AML-193 (cell line): Measurements from ENCODE around the gene CSNK2B.

Experiments used
- DNase-seq, 2 experiments: peaks; one replicate each; lab custom pipeline; 2025; lab: John Stamatoyannopoulos, UW

CSNK2B gene

DNA sequence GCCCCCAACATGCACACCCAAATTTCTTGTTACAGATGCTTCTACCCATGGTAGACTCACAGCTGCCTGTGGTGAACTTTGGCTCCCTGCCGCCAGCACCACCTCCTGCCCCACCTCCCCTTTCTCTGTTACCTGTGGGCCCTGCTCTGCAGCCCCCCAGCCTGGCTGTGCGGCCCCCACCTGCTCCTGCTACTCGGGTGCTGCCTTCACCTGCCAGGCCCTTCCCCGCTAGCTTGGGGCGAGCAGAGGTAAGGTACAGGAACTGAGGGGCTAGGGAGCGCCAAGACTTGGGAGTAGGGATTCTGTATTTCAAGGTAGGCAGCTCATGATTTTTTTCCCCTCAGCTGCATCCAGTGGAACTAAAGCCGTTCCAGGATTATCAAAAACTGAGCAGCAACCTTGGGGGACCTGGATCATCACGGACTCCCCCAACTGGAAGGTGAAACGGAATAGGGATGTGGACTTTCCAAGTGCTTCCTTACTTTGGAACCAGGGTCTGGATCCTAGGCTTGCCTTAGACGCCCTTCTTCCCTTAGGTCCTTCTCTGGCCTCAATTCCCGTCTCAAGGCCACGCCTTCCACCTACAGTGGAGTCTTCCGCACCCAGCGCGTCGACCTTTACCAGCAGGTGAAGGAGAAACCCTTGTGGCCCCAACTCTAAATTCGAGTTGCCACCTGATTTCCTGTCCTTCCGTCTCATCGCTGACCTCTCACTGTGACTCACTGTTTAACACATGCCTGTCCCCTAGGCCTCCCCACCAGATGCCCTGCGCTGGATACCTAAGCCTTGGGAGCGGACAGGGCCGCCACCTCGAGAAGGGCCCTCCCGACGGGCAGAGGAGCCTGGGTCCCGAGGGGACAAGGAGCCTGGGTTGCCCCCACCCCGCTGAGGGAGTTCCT is 28.9 kb upstream of the CSNK2B start:
- no peak for DNase-seq

DNA sequence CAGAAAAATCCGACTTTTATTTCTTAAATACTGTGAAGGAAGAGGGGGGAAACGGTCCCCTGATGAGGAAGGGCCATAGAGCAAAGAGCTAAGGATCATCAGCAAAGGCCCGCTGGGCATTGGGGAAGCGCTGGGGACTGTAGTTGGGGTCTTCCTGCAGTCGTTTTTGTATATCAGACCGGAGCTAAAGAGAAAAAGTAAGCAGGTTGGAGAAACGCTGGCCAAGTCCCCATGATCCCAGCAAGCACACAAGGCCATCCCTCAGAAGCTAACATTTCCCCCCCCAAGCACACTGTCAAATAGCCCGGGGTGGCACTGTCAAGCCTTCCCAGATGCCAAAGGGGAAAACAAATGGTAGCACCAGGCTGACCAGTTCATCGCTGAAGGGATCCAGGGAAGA is 26.8 kb upstream of the CSNK2B start:
- no peak for DNase-seq

DNA sequence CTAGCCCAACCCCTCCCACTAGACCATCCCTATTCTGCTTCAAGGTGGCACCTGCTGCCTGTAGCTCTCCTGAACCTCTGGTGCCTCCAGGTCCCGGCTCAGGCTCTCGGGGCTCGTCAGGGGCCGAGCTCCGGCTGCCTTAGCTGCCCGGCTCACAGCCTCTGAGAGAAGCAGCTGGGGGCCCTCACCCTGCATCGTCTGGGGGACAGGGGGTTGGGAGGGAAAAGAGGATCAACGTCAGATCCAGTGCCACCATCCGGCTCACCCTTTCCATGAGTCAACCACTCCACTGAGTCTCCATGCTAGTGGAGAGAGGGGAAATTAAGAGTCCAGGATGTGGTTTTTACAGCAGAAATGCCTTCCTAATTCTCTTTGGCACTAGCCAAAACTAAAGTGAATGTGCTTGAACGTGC is 26.4 kb upstream of the CSNK2B start:
- no peak for DNase-seq

DNA sequence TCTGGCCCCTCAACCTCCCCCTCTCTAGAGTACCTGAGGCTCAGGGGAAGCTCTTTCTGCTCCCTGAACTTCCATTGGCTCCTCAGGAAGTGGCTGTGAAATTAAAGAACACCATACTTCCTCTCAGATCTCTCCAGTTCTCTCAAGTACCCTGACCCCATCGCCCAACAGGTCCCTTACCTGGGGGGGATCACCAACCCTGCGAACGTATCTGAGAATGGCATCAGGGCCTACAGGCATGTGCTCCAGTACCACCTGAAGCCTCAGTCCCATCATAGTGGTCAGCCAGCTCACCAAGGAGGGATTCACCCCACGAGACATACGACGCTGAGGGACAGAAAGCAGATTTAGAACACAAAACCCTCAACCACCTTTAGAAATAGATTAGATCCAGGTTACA is 25.3 kb upstream of the CSNK2B start:
- no peak for DNase-seq

DNA sequence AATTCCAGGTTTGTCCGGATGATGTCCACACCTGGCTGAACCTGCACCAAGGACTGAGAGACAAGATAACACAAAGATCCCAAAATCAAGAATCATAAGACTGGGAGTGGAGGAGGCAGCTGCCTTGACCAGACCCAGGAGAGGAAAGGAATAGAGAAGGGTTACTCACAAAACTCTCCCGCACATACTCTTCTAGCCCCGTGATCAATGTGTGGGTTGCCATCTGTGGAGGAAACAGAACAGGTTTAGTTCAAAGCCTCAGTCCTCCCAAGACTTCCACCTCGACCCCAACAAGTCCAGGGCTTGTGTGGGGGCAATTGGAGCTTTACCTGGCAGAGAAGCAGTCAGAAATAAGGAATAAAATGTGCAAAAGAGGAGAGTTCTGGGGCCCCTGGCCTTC is 24.5 kb upstream of the CSNK2B start:
- no peak for DNase-seq

DNA sequence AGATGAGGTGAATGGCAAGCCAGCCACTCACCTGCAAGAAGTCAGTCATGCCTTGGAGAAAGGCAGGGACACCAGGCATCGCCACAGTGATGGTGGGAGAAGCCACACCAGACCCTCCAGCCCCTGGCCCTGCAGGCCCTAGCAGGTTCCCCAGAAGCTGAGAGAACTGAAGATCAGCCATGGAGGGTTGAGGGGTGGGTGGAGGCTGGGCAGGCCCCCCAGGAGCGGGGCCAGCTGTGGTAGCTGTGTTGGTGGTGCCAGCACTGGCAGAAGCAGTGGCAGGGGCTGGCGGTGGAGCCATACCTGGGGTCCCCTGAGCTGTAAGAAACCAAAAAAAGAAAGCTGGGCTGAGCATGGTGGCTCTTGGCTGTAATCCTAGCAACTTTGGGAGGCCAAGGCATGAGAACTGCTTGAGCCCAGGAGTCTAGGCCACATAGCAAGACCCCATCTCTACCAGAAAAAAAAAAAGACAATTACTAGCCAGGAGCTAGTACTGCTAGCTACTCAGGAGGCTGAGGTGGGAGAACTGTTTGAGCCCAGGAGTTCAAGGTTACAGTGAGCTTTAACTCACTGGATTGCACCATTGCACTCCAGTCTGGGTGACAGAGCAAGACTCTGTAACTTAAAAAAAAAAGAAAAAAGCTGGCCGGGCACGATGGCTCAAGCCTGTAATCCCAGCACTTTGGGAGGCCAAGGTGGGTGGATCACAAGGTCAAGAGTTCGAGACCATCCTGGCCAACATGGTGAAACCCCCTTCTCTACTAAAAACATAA is 22.9 kb upstream of the CSNK2B start:
- DNase-seq: no peak

DNA sequence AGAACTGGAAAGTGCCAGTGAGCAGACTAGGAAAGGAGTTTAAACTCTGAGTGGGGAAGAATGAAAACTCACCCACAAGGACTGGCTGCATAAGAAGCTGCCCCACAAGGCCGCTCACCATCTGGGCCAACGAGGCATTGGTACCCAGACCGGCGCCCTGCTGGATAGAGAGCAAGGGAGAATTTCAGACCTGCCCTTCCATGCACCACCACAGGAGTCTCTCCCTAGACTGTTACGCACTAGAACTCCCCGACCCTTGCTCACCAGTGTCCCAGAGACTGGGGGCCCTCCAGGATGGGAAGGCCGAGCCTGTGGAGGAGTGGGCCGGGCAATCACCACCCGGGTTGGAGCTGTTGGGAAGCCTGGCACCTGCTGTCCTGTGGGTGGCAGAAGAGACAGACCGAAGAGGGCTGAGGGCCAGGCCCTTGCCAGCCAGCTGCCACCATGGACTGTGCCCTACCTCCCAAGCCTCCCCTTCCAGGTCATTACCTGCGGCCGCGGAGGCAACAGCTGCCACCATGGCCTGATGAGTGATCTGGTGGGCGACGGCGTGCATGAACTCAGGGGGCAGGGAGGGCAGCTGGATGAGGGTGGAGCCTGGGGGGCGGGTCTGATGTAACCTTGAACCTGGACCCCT is 21.9 kb upstream of the CSNK2B start:
- DNase-seq: no peak

DNA sequence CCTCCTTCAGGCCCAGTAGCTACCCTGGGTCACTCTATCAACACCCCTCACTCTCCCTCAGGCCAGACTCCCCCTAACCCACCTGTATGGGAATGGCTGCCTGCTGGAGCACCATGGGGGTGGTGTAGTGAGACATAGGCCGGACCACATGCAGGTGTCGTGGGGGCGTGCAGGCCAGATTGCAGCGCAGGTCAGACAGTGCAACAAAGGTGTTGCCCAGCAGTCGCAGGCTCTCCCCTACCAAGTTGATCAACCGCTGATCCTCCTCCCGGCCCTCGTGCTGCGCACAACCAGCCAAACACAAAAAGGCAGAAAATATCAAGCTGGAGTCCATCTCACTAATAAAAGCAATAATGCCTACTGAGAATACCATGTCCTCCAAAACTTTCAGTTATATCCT is 20.6 kb upstream of the CSNK2B start:
- no peak for DNase-seq

DNA sequence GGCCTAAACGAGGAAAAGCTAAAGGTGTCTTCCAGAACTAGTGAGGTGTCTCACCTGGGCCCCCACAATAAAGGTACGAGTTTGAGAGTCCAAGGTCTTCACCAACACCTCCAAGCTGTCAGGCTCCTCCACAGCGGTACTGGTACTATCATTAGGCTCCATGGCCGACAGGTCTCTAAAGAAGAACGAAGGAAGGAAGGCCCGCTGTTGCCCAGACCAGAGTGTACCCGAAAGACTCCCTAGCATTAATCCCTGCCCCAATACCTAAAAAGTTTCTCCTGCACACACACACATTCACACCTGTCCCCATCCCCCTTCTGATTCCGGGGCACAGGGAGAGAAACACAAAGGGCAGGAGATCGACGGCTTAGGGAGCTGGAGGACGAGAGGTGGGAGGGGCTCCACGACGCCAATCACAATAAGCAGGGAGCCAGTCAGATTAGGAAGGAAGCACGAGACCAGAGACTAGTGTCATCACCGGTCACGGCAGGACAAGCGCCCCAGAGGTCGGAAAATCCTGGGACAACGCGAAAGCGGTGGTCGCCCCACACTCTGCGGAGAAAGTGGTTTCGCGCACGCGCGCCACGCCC is 14.2 kb upstream of the CSNK2B start:
- peak; percentile 73 to 76 for DNase-seq

DNA sequence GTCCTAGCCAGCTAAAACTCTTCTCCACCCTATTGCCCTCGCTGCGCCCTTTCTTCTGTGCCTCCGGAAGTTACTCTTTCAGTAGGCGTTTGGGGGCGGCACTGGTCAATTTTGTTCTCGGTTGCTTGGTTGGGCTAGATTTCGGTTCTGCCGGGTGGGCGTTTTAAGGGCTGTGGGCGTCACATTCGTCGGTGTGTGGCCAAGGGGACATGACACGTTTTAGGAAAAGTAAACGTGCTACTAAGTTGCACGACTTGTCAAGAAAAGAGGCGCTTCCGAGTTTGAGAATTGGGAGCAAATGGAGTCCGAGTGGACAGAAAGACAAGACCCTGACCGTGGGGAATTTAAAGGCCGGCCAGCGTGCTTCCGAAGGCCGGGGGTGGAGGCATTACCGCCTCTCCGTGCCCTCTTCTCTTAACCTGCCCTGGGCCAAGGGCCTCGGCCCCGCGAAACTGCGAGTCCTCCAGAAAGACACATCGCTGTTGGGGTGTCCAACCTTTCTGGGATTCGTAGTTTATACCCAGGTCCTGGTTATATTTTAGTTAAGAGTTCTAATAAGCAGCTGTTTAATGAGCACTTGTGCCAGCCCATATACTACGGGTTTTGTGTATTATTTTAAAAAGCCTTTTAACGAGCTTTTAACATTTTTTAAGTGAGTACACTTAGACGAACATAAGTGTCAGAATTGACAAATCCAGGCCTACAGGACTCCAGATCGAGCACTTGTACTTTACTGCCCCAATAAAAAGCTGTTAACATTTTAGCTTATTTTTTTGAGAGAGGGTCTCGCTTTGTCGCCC is 12.8 kb upstream of the CSNK2B start:
- DNase-seq: peak; percentile 99 to 100

DNA sequence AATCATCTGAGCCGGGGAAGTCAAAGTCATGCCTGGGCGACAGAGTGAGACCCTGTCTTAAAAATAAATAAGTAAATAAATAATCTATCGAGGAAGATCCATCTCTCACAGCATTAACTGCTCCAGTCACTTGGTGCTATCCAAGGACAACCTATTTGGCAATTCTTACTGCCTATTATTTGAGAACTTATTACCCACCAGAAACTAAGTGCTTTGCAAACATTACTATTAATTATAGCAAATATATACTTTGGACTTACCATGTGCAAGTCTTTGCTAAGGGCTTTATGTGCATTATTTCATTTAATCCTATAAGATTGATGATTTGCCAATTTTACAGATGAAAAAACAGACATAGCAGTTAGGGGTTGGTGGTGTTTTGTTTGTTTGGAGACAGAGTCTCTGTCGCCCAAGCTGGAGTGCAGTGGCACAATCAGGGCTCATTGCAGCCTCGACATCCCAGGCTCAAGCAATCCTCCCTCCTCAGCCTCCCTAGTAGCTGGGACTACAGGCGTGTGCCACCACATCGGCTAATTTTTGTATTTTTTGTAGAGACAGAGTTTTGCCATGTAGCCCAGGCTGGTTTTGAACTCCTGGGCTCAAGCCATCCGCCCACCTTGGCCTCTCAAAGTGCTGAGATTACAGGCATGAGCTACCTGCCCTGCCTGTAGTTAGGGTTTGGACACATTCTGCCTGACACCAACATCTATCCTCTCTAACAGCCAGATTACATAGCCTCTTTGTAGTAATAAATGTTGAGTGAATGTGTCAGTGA is 11.1 kb upstream of the CSNK2B start:
- no peak for DNase-seq

DNA sequence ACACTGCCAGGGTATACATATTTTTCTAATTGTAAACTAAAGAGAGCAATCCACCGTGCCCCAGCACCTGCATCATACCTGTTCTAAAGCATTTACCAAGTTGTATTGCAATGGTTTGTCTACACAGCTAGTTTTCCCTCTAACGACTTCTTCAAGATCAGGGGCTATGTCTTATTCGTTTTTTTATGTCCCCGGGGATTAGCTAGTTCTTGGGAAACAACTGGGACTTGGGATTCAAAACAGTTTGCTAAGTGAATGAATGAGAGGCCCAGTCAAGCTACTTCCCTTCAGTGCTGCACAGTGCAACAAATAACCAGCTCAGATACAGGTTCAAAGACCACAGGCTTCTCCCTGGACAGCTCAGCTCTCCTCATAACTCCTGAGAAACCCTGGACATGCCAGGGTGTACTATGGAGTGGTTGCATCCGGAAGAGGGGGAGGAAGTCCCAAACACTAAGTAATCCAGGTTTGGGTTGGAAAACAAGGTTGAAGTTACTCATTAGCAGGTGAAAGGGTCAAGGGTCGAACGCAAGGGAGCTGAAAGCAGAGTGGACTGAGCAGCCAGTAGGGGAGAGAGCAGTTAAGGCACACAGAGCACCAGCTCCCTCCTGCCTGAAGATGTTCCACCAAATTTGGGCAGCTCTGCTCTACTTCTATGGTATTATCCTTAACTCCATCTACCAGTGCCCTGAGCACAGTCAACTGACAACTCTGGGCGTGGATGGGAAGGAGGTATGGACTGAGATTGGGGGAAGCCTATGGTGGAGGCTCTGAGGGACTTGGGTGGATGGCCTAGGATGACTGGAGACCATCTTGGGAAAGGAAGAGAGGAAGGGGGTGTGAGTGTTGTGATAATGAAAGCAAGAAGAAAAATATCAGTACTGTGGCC is 10.3 kb upstream of the CSNK2B start, which contains the start of gene APOM:
APOM (plus strand) TSS at position 546 of the 889 bp plus-strand sequence; CDS start at position 619, 73 bp downstream.
- no peak for DNase-seq

DNA sequence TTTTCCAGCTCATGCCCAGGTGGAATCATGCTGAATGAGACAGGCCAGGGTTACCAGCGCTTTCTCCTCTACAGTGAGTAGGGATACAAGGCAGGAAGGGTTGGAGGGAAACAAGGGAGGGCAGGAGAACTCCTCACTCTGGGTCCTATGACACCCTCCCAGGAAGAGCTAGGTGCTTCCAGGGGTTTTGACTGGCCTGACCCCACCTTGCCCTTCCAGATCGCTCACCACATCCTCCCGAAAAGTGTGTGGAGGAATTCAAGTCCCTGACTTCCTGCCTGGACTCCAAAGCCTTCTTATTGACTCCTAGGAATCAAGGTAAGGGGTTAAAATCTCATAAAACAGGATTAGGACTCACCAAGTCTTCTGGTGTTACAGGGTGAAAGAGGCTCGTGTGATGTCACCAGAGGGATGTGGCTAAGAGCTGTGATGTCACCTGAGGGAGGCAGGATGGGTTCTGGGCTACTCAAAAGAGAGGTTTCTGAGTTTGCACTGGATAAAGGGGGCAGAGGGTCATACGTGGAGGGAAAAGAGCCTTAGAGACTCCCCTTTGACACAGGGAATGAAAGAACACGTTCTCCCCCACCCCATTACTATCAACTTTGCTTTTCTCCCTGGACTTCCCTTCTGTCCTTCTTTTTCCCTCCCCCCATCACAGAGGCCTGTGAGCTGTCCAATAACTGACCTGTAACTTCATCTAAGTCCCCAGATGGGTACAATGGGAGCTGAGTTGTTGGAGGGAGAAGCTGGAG is 8.3 kb upstream of the CSNK2B start:
- no peak for DNase-seq

DNA sequence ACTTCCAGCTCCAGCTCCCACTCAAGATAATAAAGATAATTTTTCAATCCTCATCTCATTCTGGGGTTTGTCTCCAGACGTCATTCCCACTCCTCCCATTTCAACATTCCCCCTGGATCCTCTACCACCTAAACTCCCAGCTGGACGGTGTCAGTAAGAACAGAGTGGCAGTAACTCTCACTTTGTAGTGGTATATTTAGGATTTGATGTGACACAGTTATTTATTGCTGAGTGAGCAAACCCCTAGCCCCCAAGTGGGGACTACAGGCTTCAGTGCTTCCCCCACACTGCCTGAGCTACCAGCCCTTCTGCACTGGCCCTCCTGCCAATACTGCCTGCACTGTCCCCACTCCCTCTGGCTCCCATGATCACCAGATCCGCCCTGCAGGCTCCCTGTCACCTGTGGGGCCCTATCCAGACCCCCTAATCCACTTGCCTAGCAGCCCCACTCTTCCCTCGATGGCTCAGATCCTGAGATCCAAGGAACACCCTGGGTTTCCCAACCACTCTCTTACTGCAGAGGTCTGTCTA is 7.7 kb upstream of the CSNK2B start:
- DNase-seq: no peak

DNA sequence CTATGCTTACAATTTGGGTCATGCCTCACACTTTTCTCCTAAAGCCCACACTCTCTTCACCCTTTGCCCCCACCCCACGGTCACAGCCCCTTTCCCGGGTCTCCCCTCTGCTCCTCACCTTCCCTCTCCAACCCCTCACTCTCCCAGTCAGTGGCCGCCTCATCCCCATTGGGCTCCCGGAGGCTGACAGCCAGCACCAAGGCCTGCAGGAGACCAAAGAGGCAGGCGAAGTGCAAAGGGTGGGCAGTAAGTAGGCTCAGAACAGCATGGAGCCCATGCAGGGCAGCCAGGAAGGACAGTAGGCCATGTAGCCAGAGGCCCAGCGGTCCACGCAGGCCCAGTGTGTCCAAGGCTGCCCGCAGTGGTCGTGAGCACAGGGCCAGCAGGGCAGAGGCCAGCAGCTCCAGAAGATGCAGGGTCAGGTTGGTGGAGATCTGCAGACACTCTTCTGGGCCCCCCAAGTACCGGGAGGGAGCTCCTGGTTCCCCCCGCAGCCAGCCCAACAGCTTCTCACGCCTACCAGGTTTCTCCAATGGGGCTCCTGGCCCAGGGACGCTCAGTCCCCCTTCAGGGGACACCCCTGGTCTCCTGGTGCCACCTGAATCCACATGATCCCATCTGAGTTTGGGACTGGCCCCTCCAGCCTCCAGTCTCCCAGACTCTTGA is 6.8 kb upstream of the CSNK2B start:
- no peak for DNase-seq

DNA sequence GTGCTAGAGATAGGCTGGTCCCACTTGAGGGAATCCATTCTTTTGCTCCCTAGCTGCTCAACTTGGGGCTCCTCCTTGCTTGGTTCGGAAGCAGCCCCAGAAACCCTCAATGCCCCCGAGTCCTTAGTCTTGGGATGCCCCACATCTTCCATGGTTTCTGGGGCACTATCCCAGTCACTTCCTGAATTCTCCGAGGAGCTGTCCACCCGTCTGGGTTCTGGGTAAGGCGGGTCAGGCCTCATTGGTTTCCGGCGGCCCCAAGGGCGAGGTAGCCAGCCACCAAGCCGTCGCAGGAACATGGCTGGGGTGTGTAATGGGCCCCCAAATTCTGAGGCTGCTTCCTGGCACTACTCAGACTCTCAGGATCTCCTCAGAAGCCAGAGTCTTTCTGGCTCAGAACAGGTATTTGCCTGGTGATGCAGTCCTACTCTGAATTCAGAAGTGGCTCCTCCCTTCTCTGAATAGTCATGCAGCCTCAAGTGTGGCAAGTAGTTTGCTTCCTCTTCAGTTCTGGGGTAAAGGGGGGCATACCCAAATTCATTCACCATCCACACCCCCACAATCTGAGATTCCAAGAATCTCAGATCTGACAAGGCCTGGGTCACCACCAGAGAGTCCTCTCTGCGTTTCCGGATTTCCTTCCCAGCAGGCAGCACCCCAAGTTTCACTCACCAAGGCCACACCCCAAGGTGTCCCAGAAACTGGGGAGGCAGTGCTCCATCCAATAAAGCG is 6.1 kb upstream of the CSNK2B start:
- DNase-seq: peak; percentile 49 to 53
